HG02571 (cell line): ENCODE data around the gene ZC3H8.

Experiments
- ATAC-seq: cut with Tn5 transposase; IDR thresholded peaks from one replicate; pipeline ENCODE4 v1.9.1; 2021; ENCODE audit warnings: mild to moderate bottlenecking, moderate library complexity; ENCODE audit not compliant: unreplicated experiment

ZC3H8 gene

GRCh38 chr2:112166806-112167499, 87.9 kb downstream of the ZC3H8 start:
- ATAC-seq = no peak

GRCh38 chr2:112165296-112165695, 89.5 kb downstream of the ZC3H8 start:
- no peak for ATAC-seq

- ATAC-seq = no peak
These were observed 90.0 kb downstream of the ZC3H8 start for GRCh38 chr2:112164876-112165275.

GRCh38 chr2:112163541-112163981, 91.3 kb downstream of the ZC3H8 start:
- no peak for ATAC-seq

- ATAC-seq = no peak
These were observed 91.9 kb downstream of the ZC3H8 start for GRCh38 chr2:112162956-112163355.

- ATAC-seq = no peak
These were observed 92.5 kb downstream of the ZC3H8 start for GRCh38 chr2:112162341-112162740.
